MCF 10A (cell line): ENCODE data around the gene SLC22A12. TPM values are rescaled to one million over a fixed set of nuclear protein-coding genes. Genes with fewer than 3 reads are reported as not detected.
A peak's percentile ranks its signal among the peaks of the same experiment; 100 is the strongest.

ENCODE experiments used
- Bru-seq: library from RNA; stranded (reverse); fragments of 400-500 nt; gene quantifications from one replicate; lab custom pipeline; 2021; lab: Mats Ljungman, UMichigan
- BruChase-seq, 2 experiments: library from RNA; stranded (reverse); fragments of 400-500 nt; gene quantifications; one replicate each; lab custom pipeline; 2021; lab: Mats Ljungman, UMichigan
- BruUV-seq: library from RNA; stranded (reverse); fragments of 400-500 nt; replicated peaks from 2 replicates; lab custom pipeline; 2021; lab: Mats Ljungman, UMichigan
- CTCF ChIA-PET: fragments of 300-600 bp; sonication (Branson Sonifier 250); formaldehyde crosslinking; extraction: SDS; loops from one replicate; lab custom pipeline; 2021; ENCODE audit warnings: antibody characterized with exemption, inconsistent platforms; lab: Yijun Ruan, JAX
- POLR2A ChIA-PET: fragments of 300-600, 350-650 bp; sonication (Branson Sonifier 250); formaldehyde crosslinking; extraction: SDS; loops from one replicate; lab custom pipeline; 2020; ENCODE audit warnings: antibody characterized with exemption, inconsistent platforms; lab: Yijun Ruan, JAX
- DNase-seq: peaks from one replicate; pipeline ENCODE4 v3.0.0-alpha.2; 2018; ENCODE audit not compliant: unreplicated experiment
- H3K27ac Mint-ChIP-seq: one replicate; pipeline ENCODE4 v1.8.0; 2022; ENCODE audit warnings: mild to moderate bottlenecking, low read depth, mixed read lengths; ENCODE audit not compliant: unreplicated experiment
- H3K27me3 Mint-ChIP-seq: one replicate; pipeline ENCODE4 v1.8.0; 2022; ENCODE audit warnings: mixed read lengths; ENCODE audit not compliant: insufficient read depth, unreplicated experiment
- H3K36me3 Mint-ChIP-seq: one replicate; pipeline ENCODE4 v1.8.0; 2022; ENCODE audit warnings: mild to moderate bottlenecking, moderate library complexity, mixed read lengths; ENCODE audit not compliant: insufficient read depth, unreplicated experiment
- H3K4me1 Mint-ChIP-seq: one replicate; pipeline ENCODE4 v1.8.0; 2022; ENCODE audit warnings: mixed read lengths; ENCODE audit not compliant: insufficient read depth, unreplicated experiment
- H3K4me3 Mint-ChIP-seq: one replicate; pipeline ENCODE4 v1.8.0; 2022; ENCODE audit warnings: mild to moderate bottlenecking, moderate library complexity, mixed read lengths; ENCODE audit not compliant: unreplicated experiment
- H3K9me3 Mint-ChIP-seq: one replicate; pipeline ENCODE4 v1.8.0; 2022; ENCODE audit warnings: mixed read lengths; ENCODE audit not compliant: unreplicated experiment
- CTCF ChIP-seq: fragments of 200-600 bp; IDR thresholded peaks from one replicate; pipeline ENCODE4 v1.8.0; 2022; ENCODE audit warnings: antibody characterized with exemption, mild to moderate bottlenecking; ENCODE audit not compliant: unreplicated experiment
- intact Hi-C: fragments of 100-400 bp; cut with micrococcal nuclease; formaldehyde crosslinking; loops from 2 replicates; pipeline ENCODE4 v1.14.1; 2022
- long read RNA-seq: library from polyadenylated mRNA; stranded (forward); transcript quantifications from one replicate; pipeline ENCODE4 v2.0.0, GENCODE V29; 2022
- total RNA-seq: library from RNA; stranded (reverse); gene quantifications from 2 replicates; pipeline ENCODE4 v1.2.3, GENCODE V29; 2022

The SLC22A12 gene
- total RNA-seq: not detected in 2 replicates
- not detected for Bru-seq, nascent RNA
- BruChase-seq, experiment 1, labeled RNA remaining after a 6-hour chase: not detected
- BruChase-seq, experiment 2, labeled RNA remaining after a 2-hour chase: not detected
- long read RNA-seq: 0 reads

GRCh38 chr11:64590763-64591221 is at the start of gene SLC22A12:
Gene SLC22A12, plus strand, starts transcription at chr11:64591220. Its CDS starts 337 bp downstream, at chr11:64591557.
- Mint-ChIP-seq H3K27ac (no peak within 1 kb of the TSS), H3K4me3 (no peak within 1 kb of the TSS), H3K36me3 (no peaks in the 10 kb centered on the region), H3K9me3 (peaks cover 23% of the 10 kb centered on the region), H3K27me3 (peaks cover 33% of the 10 kb centered on the region), H3K4me1 (no peaks in the 10 kb centered on the region)
- BruUV-seq: no TSS peak
- no peak for DNase-seq
- intact Hi-C loops: no loop called here
- ChIA-PET CTCF (interaction anchor here (0.6 kb wide), 1 partner anchor 60 kb away, joined by 3 read pairs; no protein-coding TSS in a partner anchor), POLR2A (no interaction called here)
- TF ChIP-seq CTCF: no peak

- ChIA-PET CTCF (interaction anchor here (0.7 to 1.3 kb wide), 3 partner anchors 50 to 109 kb away, joined by 3 to 5 read pairs (median 3); no protein-coding TSS in a partner anchor), POLR2A (interaction anchor here (0.6 to 1.8 kb wide), 7 partner anchors 24 to 239 kb away, joined by 3 to 6 read pairs (median 3); partner anchors contain the start of gene TRMT112)
- TF ChIP-seq CTCF: no peak
- no peaks in the 10 kb centered on the region for H3K9me3 Mint-ChIP-seq
- H3K36me3 Mint-ChIP-seq: no peaks in the 10 kb centered on the region
- intact Hi-C loops: no loop called here
- H3K4me1 Mint-ChIP-seq: peaks cover 30% of the 10 kb centered on the region
- H3K4me3 Mint-ChIP-seq: no peak overlapping the region
- DNase-seq: peak; percentile 55
- BruUV-seq: no TSS peak
- H3K27ac Mint-ChIP-seq: peak overlapping the region; percentile 31
- no peaks in the 10 kb centered on the region for H3K27me3 Mint-ChIP-seq
Observed at GRCh38 chr11:64542172-64543125, 48.6 kb upstream of the SLC22A12 start.

GRCh38 chr11:64543818-64544217 is 47.2 kb upstream of the SLC22A12 start:
- H3K27ac Mint-ChIP-seq: no peak overlapping the region
- no TSS peak for BruUV-seq

More at GRCh38 chr11:64543818-64544217, 47.2 kb upstream of the SLC22A12 start:
- CTCF ChIA-PET: interaction anchor here (0.6 kb wide), 2 partner anchors 28 to 178 kb away, joined by 3 read pairs; no protein-coding TSS in a partner anchor
- no peaks in the 10 kb centered on the region for H3K27me3 Mint-ChIP-seq
- DNase-seq: no peak
- no peak for TF ChIP-seq CTCF
- intact Hi-C loops: no loop called here
- POLR2A ChIA-PET: interaction anchor here (0.6 to 1.8 kb wide), 4 partner anchors 9 to 233 kb away, joined by 3 to 6 read pairs (median 4); no protein-coding TSS in a partner anchor
- H3K4me1 Mint-ChIP-seq: peaks cover 30% of the 10 kb centered on the region
- no peaks in the 10 kb centered on the region for H3K36me3 Mint-ChIP-seq
- no peaks in the 10 kb centered on the region for H3K9me3 Mint-ChIP-seq
- H3K4me3 Mint-ChIP-seq: no peak overlapping the region
